Measurements from ENCODE around the gene TP53.
A peak's percentile ranks its signal among the peaks of the same experiment; 100 is the strongest.

The TP53 gene

GRCh38 chr17:7717756-7718350 is 30.6 kb upstream of the TP53 start:
- TF ChIP-seq, protein P1, sequence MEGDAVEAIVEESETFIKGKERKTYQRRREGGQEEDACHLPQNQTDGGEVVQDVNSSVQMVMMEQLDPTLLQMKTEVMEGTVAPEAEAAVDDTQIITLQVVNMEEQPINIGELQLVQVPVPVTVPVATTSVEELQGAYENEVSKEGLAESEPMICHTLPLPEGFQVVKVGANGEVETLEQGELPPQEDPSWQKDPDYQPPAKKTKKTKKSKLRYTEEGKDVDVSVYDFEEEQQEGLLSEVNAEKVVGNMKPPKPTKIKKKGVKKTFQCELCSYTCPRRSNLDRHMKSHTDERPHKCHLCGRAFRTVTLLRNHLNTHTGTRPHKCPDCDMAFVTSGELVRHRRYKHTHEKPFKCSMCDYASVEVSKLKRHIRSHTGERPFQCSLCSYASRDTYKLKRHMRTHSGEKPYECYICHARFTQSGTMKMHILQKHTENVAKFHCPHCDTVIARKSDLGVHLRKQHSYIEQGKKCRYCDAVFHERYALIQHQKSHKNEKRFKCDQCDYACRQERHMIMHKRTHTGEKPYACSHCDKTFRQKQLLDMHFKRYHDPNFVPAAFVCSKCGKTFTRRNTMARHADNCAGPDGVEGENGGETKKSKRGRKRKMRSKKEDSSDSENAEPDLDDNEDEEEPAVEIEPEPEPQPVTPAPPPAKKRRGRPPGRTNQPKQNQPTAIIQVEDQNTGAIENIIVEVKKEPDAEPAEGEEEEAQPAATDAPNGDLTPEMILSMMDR (IDR thresholded peaks at IDR 0.05; ENCODE audit: extremely low read depth, missing control alignments) = no peak
- DNase-seq (ENCODE audit: low spot score) = no peak

- TF ChIP-seq, protein P1 (IDR thresholded peaks at IDR 0.05; ENCODE audit: extremely low read depth, missing control alignments) = no peak
- DNase-seq (ENCODE audit: low spot score) = peak; percentile 77
Measured at GRCh38 chr17:7716901-7717755, 29.8 kb upstream of the TP53 start, which contains the start of gene DNAH2. Gene DNAH2 (plus strand): TSS chr17:7717744. CDS start chr17:7719735, 1,991 bp downstream.

- DNase-seq (ENCODE audit: low spot score) = no peak
- TF ChIP-seq, protein P1 (IDR thresholded peaks at IDR 0.05; ENCODE audit: extremely low read depth, missing control alignments) = no peak
Measured at GRCh38 chr17:7715936-7716886, 28.9 kb upstream of the TP53 start.

DNA sequence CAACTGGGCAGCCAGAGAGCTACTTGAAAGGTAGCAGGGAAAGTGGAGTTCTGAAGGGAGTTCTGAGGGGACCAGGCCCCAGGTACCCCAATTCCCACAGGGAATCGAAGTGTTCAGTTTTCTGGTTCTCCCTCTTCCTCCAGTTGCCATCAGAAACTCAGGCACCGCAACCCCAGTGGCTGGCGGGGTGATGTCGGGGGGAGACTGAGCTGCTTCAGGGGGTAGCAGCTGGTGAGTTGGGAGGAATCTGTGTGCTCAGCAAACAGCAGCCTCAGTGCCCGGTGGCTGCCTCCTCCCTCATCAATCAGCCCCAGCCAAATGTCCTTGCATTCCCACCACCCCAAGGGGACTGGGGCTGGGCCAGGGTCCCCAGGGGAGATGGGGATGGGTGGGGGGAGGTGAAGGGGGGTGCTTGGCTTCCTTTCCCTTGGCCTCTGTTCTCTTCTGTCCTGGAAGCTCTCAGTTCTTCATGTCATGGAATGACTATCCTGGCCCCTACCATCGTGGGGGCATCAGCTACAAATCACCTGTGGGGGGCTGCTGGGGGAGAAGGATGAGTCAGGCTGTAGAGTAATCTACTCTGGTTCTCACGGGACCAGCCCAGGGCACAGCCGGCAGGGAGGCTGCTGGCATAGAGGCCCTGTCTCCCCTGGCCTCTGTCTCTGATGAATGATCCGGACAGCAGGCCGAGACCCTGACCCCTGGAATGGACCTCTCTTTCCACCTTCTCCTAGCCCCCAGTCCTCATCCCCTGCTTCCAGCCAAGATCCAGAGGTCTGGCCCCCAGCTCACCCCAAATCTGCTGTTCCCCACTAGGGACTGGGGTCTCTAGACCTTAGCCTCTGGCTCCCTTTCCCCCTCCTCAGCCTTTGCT is 27.7 kb upstream of the TP53 start:
- DNase-seq (ENCODE audit: low spot score) = no peak
- TF ChIP-seq, protein P1 (IDR thresholded peaks at IDR 0.05; ENCODE audit: extremely low read depth, missing control alignments) = no peak

- TF ChIP-seq, protein P1 (IDR thresholded peaks at IDR 0.05; ENCODE audit: extremely low read depth, missing control alignments) = no peak
- no peak for DNase-seq (ENCODE audit: low spot score)
Measured at GRCh38 chr17:7713782-7714181, 26.5 kb upstream of the TP53 start.

DNA sequence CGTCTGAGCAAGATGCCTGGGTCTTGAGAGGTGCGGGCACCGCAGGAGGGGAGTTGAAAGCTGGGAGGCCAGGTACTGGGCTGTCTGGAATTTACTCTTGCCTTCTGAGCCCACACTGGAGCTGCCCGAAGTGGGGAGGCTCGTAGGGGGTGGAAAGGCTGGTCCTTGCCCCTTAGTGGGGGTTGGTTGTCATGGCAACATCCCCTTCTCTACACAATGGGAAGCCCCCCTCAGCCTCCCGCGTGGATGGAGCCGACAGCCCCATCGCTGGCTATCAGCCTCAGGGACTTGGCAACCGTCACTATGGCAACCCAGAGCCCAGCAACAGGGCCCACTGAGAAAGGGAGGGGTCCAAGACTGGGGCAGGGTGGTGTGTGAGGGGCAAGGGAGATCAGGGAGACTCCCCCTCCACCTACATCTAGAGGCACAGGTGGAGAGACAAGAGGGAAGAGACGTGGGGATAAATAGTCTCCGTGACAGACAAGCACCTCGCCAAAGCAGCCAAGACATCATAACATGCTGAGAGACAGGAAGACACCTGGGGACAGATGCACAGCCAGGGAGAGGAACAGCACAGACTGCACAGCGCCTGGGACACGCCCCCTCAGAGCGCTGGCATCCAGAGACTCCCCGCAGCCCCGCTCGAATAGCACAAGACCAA is 25.0 kb upstream of the TP53 start:
- TF ChIP-seq, protein P1 (IDR thresholded peaks at IDR 0.05; ENCODE audit: extremely low read depth, missing control alignments) = no peak
- no peak for DNase-seq (ENCODE audit: low spot score)

All from GM20000 (cell line).